Measurements from ENCODE around the gene SCYL1.
A peak's percentile ranks its signal among the peaks of the same experiment; 100 is the strongest.

DNA sequence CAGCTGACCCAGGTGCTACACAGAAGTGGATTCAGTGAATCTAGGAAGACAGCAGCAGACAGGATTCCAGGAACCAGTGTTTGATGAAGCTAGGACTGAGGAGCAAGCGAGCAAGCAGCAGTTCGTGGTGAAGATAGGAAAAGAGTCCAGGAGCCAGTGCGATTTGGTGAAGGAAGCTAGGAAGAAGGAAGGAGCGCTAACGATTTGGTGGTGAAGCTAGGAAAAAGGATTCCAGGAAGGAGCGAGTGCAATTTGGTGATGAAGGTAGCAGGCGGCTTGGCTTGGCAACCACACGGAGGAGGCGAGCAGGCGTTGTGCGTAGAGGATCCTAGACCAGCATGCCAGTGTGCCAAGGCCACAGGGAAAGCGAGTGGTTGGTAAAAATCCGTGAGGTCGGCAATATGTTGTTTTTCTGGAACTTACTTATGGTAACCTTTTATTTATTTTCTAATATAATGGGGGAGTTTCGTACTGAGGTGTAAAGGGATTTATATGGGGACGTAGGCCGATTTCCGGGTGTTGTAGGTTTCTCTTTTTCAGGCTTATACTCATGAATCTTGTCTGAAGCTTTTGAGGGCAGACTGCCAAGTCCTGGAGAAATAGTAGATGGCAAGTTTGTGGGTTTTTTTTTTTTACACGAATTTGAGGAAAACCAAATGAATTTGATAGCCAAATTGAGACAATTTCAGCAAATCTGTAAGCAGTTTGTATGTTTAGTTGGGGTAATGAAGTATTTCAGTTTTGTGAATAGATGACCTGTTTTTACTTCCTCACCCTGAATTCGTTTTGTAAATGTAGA is 24.3 kb upstream of the SCYL1 start:
- TF ChIP-seq, protein P1, sequence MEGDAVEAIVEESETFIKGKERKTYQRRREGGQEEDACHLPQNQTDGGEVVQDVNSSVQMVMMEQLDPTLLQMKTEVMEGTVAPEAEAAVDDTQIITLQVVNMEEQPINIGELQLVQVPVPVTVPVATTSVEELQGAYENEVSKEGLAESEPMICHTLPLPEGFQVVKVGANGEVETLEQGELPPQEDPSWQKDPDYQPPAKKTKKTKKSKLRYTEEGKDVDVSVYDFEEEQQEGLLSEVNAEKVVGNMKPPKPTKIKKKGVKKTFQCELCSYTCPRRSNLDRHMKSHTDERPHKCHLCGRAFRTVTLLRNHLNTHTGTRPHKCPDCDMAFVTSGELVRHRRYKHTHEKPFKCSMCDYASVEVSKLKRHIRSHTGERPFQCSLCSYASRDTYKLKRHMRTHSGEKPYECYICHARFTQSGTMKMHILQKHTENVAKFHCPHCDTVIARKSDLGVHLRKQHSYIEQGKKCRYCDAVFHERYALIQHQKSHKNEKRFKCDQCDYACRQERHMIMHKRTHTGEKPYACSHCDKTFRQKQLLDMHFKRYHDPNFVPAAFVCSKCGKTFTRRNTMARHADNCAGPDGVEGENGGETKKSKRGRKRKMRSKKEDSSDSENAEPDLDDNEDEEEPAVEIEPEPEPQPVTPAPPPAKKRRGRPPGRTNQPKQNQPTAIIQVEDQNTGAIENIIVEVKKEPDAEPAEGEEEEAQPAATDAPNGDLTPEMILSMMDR (conservative IDR thresholded peaks at IDR 0.05; ENCODE audit: low read depth, low read length), result no peak
- TF ChIP-seq USF2 (IDR thresholded peaks at IDR 0.05; ENCODE audit: low read depth, low read length), result peak; percentile 39
- TF ChIP-seq CEBPB (IDR thresholded peaks at IDR 0.05; ENCODE audit: low read depth, low read length), result no peak
- no peak for TF ChIP-seq POLR2A (IDR thresholded peaks at IDR 0.05; ENCODE audit: low read depth, low read length)
- TF ChIP-seq BHLHE40 (IDR thresholded peaks at IDR 0.05; ENCODE audit: low read depth, low read length), result no peak

Data from IMR-90 (cell line).